SU-DHL-6 (cell line): Measurements from ENCODE around the gene JPH3.

Experiments used
- CTCF ChIP-seq: fragments of 200-600 bp; sonication (generic); IDR thresholded peaks from one replicate; pipeline ENCODE4 v1.5.1; 2017; ENCODE audit warnings: antibody characterized with exemption, mild to moderate bottlenecking, low read length, moderate library complexity; ENCODE audit not compliant: insufficient read depth, poor library complexity, severe bottlenecking
- EZH2phosphoT487 ChIP-seq: fragments of 200-600 bp; sonication (generic), shearing (Covaris generic); conservative IDR thresholded peaks from 2 replicates; pipeline ENCODE4 v1.6.1; 2018; ENCODE audit warnings: mild to moderate bottlenecking, antibody characterized with exemption, low read length, moderate library complexity, mixed read lengths

- TF ChIP-seq CTCF: no peak
- TF ChIP-seq EZH2phosphoT487: no peak
These were observed 16.0 kb upstream of the JPH3 start for GRCh38 chr16:87586201-87586782.
